ENCODE measurements around the gene RNU5B-1. TPM values are rescaled to one million over a fixed set of nuclear protein-coding genes. Genes with fewer than 3 reads are reported as not detected.

RNU5B-1 gene
- total and polyA plus RNA-seq, 2 of the 4 experiments (the other 2 are of a cell fraction) = not detected

DNA sequence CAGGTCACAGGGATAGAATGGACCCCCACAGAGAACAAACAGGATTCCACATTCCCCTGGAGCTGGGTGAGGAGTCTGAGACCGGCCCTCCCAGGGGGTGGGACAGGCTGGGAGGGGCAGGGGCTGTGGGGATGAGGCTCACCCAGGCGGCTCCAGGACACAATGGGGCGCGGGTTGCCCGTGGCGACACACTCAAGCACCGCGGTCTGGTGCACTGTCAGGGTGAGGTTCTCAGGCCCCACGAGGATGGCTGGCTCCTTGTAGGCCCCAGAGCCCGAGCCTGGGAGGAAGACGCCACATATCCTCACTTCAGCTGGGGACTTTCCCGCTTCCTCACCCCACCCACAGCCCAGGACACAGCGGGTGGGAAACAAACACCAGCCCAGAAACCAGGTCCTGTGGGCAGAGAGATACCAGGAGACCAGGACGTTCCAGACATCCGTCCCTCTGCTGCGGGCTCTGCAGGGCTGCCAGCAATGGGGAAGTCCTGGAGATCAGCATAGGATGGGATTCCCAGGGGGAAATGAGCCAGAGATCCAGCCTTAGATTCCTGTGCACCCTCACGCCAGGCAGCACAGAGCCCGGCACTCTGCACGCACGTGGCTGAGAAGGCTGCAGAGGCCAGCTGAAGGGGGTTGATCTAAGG, 30.2 kb downstream of the RNU5B-1 start:
- Histone ChIP-seq H2AFZ (replicated peaks; ENCODE audit: low read length, poor library complexity) (no peak overlapping the region), H3K27ac (ENCODE audit: insufficient read depth, low read length) (no peak overlapping the region), H3K36me3 (ENCODE audit: control insufficient read depth, insufficient read depth, low read length) (no peaks in the 10 kb centered on the region), H2BK120ac (ENCODE audit: low read depth, low read length) (no peak overlapping the region), H4K20me1 (ENCODE audit: insufficient read depth, low read length) (no peaks in the 10 kb centered on the region), H3K4ac (ENCODE audit: low read depth, low read length) (no peak overlapping the region), H3K27me3 (ENCODE audit: control insufficient read depth, insufficient read depth, low read length) (peaks cover 68% of the 10 kb centered on the region), H3K9ac (ENCODE audit: low read depth, low read length) (no peak overlapping the region), H4K91ac (ENCODE audit: insufficient read depth, low read depth, low read length) (no peak overlapping the region), H2BK5ac (ENCODE audit: low read depth, low read length, poor library complexity, severe bottlenecking) (no peak overlapping the region), H4K8ac (ENCODE audit: low read depth in 2 of 2, low read length in 2 of 2) (no peak overlapping the region), H3K9me3 (ENCODE audit: control insufficient read depth, insufficient read depth, low read length) (no peaks in the 10 kb centered on the region), H2BK20ac (ENCODE audit: low read depth, low read length) (no peak overlapping the region), H3K9me1 (ENCODE audit: insufficient read depth, low read length) (no peaks in the 10 kb centered on the region), H3K14ac (replicated peaks; ENCODE audit: low read depth, low read length) (no peak overlapping the region), H2BK15ac (ENCODE audit: low read depth, low read length) (no peak overlapping the region), H3K4me1 (ENCODE audit: control insufficient read depth, insufficient read depth, low read length) (no peaks in the 10 kb centered on the region), H3K4me3 (ENCODE audit: insufficient read depth, low read depth, low read length) (no peak overlapping the region), H3K23ac (ENCODE audit: low read depth, low read length) (no peak overlapping the region), H3K56ac (ENCODE audit: extremely low read depth, insufficient read depth, low read length) (no peak overlapping the region), H2AK5ac (ENCODE audit: low read depth, low read length) (no peak overlapping the region), H3K4me2 (ENCODE audit: low read depth, low read length) (no peak overlapping the region), H3K18ac (ENCODE audit: low read depth, low read length) (no peak overlapping the region), H4K5ac (ENCODE audit: low read depth, low read length) (no peak overlapping the region), H3K79me1 (ENCODE audit: low read depth in 1 of 2, low read length in 2 of 2) (no peaks in the 10 kb centered on the region), H2AK9ac (replicated peaks; ENCODE audit: low read depth, low read length, poor library complexity) (no peak overlapping the region)
- in situ Hi-C loops (cut with MboI; ENCODE audit: low sequenced_read_pairs) = no loop called here
- DNase-seq (no peak), ATAC-seq (ENCODE audit: low read depth) (no peak)
- dilution Hi-C loops (cut with HindIII; ENCODE audit: low sequenced_read_pairs, unreplicated experiment) = no loop called here
- ChIA-PET CTCF (no interaction called here), POLR2A (ENCODE audit: unreplicated experiment) (no interaction called here)
- no TSS peak for BruUV-seq (replicated peaks)
- TF ChIP-seq RFX5 (IDR thresholded peaks at IDR 0.05; ENCODE audit: low read depth, low read length) = no peak
- TF ChIP-seq FOS (IDR thresholded peaks at IDR 0.05; ENCODE audit: low read depth, low read length) = no peak
- no peak for TF ChIP-seq SMC3 (IDR thresholded peaks at IDR 0.05; ENCODE audit: low read depth, low read length)
- no peak for TF ChIP-seq USF2 (IDR thresholded peaks at IDR 0.05; ENCODE audit: low read depth, low read length)
- TF ChIP-seq, protein P1, sequence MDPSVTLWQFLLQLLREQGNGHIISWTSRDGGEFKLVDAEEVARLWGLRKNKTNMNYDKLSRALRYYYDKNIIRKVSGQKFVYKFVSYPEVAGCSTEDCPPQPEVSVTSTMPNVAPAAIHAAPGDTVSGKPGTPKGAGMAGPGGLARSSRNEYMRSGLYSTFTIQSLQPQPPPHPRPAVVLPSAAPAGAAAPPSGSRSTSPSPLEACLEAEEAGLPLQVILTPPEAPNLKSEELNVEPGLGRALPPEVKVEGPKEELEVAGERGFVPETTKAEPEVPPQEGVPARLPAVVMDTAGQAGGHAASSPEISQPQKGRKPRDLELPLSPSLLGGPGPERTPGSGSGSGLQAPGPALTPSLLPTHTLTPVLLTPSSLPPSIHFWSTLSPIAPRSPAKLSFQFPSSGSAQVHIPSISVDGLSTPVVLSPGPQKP (IDR thresholded peaks at IDR 0.05; ENCODE audit: borderline replicate concordance, low read depth, low read length) = no peak
- no peak for TF ChIP-seq CHD1 (IDR thresholded peaks at IDR 0.05; ENCODE audit: low read depth, low read length)
- no peak for TF ChIP-seq MXI1 (IDR thresholded peaks at IDR 0.05; ENCODE audit: borderline replicate concordance, low read depth, low read length)
- TF ChIP-seq POLR2A (IDR thresholded peaks at IDR 0.05; ENCODE audit: low read depth, low read length) = no peak
- TF ChIP-seq CEBPB (IDR thresholded peaks at IDR 0.05; ENCODE audit: low read depth, low read length) = no peak
- TF ChIP-seq CTCF (conservative IDR thresholded peaks at IDR 0.05; ENCODE audit: low read depth, low read length) = no peak
- no peak for TF ChIP-seq RCOR1 (IDR thresholded peaks at IDR 0.05; ENCODE audit: insufficient replicate concordance, low read length)
- TF ChIP-seq BHLHE40 (IDR thresholded peaks at IDR 0.05; ENCODE audit: low read depth, low read length) = no peak
- TF ChIP-seq MAZ (IDR thresholded peaks at IDR 0.05; ENCODE audit: borderline replicate concordance, low read depth, low read length) = no peak
- intact Hi-C loops (cut with micrococcal nuclease) = no loop called here
- WGBS, 2 experiments (ENCODE audit: extremely low coverage in 2 of 2, insufficient read length in 1 of 2) = 68% methylated on average over 3 of the region's 20 CpGs; no CpG with 5 or more reads in 1 of the 2 experiments
